ENCODE data around the gene CEP250.
"Not testable (repeated sequence)": the region's sequence is repeated elsewhere in the genome, so short reads cannot be mapped to it uniquely, and the experiment has no call there.

CEP250 gene

GRCh38 chr20:35492352-35492751, 37.0 kb downstream of the CEP250 start:
- no peak for DNase-seq (ENCODE audit: low spot score)

- DNase-seq (ENCODE audit: low spot score): no peak
These were observed 41.1 kb downstream of the CEP250 start for GRCh38 chr20:35496481-35496880.

GRCh38 chr20:35497320-35497719, 41.9 kb downstream of the CEP250 start:
- no peak for DNase-seq (ENCODE audit: low spot score)

- DNase-seq (ENCODE audit: low spot score): no peak
These were observed 42.4 kb downstream of the CEP250 start for GRCh38 chr20:35497780-35498189.

- no peak for DNase-seq (ENCODE audit: low spot score)
These were observed 43.9 kb downstream of the CEP250 start for GRCh38 chr20:35499271-35499670.

- DNase-seq (ENCODE audit: low spot score): no peak
These were observed 47.0 kb downstream of the CEP250 start for GRCh38 chr20:35502352-35502751.

- no peak for DNase-seq (ENCODE audit: low spot score)
These were observed 47.9 kb downstream of the CEP250 start for GRCh38 chr20:35503281-35503680.

- DNase-seq (ENCODE audit: low spot score): no peak
These were observed 48.6 kb downstream of the CEP250 start for GRCh38 chr20:35503841-35504561.

- DNase-seq (ENCODE audit: low spot score): no peak
These were observed 49.4 kb downstream of the CEP250 start for GRCh38 chr20:35504751-35505150.

- no peak for DNase-seq (ENCODE audit: low spot score)
These were observed 50.8 kb downstream of the CEP250 start for GRCh38 chr20:35506179-35506578.

- DNase-seq (ENCODE audit: low spot score): peak; percentile 11
These were observed 51.7 kb downstream of the CEP250 start for GRCh38 chr20:35506872-35507638.

- no peak for DNase-seq (ENCODE audit: low spot score)
These were observed 53.3 kb downstream of the CEP250 start for GRCh38 chr20:35508493-35509218.

GRCh38 chr20:35510951-35511735, 55.7 kb downstream of the CEP250 start:
- no peak for DNase-seq (ENCODE audit: low spot score)

GRCh38 chr20:35511814-35512420, 56.5 kb downstream of the CEP250 start:
- no peak for DNase-seq (ENCODE audit: low spot score)

GRCh38 chr20:35514371-35514932, 59.1 kb downstream of the CEP250 start:
- no peak for DNase-seq (ENCODE audit: low spot score)

- DNase-seq (ENCODE audit: low spot score): no peak
These were observed 59.9 kb downstream of the CEP250 start for GRCh38 chr20:35515341-35515740.

- no peak for DNase-seq (ENCODE audit: low spot score)
These were observed 60.7 kb downstream of the CEP250 start for GRCh38 chr20:35515949-35516645.

GRCh38 chr20:35517125-35517524, 61.7 kb downstream of the CEP250 start:
- no peak for DNase-seq (ENCODE audit: low spot score)

GRCh38 chr20:35517767-35518166, 62.4 kb downstream of the CEP250 start:
- DNase-seq (ENCODE audit: low spot score): not testable (repeated sequence)

GRCh38 chr20:35518955-35519354, 63.6 kb downstream of the CEP250 start:
- DNase-seq (ENCODE audit: low spot score): no peak
